Mesenchymal stem cell (in vitro differentiated cells and primary cell): ENCODE results near the gene SERPINC1. TPM values are rescaled to one million over a fixed set of nuclear protein-coding genes. Genes with fewer than 3 reads are reported as not detected.
"Not testable (repeated sequence)": the region's sequence is repeated elsewhere in the genome, so short reads cannot be mapped to it uniquely, and the experiment has no call there.

Experiments
- DNase-seq: peaks from one replicate; pipeline ENCODE4 v3.0.0-alpha.2; 2013
- H2AFZ ChIP-seq: one replicate; pipeline ENCODE4 v1.6.1; 2013; ENCODE audit warnings: low read depth, mild to moderate bottlenecking, control low read depth, inconsistent platforms, low read length, moderate library complexity
- H2AK5ac ChIP-seq: 2 replicates; pipeline ENCODE4 v1.6.1; 2013; ENCODE audit warnings: low read length, moderate library complexity, mild to moderate bottlenecking, inconsistent platforms; ENCODE audit not compliant: severe bottlenecking
- H2BK120ac ChIP-seq: one replicate; pipeline ENCODE4 v1.6.1; 2013; ENCODE audit warnings: low read depth, mild to moderate bottlenecking, inconsistent platforms, low read length, moderate library complexity
- H2BK12ac ChIP-seq, 2 experiments: one replicate each; pipeline ENCODE4 v1.6.1; 2013; ENCODE audit warnings: inconsistent platforms in 2 of 2, low read length in 2 of 2, mild to moderate bottlenecking in 2 of 2, moderate library complexity in 2 of 2, control low read depth in 1 of 2
- H2BK15ac ChIP-seq: one replicate; pipeline ENCODE4 v1.6.1; 2013; ENCODE audit warnings: mild to moderate bottlenecking, low read depth, inconsistent platforms; ENCODE audit not compliant: poor library complexity, severe bottlenecking
- H2BK5ac ChIP-seq: 2 replicates; pipeline ENCODE4 v1.6.1; 2013; ENCODE audit warnings: low read depth, mild to moderate bottlenecking, low read length, control low read depth, inconsistent platforms; ENCODE audit not compliant: poor library complexity, severe bottlenecking
- H3K14ac ChIP-seq, 2 experiments: one replicate each; pipeline ENCODE4 v1.6.1; 2013; ENCODE audit warnings: inconsistent platforms in 2 of 2, low read length in 2 of 2, control low read depth in 1 of 2, mild to moderate bottlenecking in 1 of 2, moderate library complexity in 1 of 2
- H3K18ac ChIP-seq, 2 experiments: one replicate each; pipeline ENCODE4 v1.6.1; 2013; ENCODE audit warnings: inconsistent platforms in 2 of 2, low read length in 2 of 2, control low read depth in 1 of 2, low read depth in 1 of 2, mild to moderate bottlenecking in 1 of 2
- H3K23ac ChIP-seq, 2 experiments: one replicate each; pipeline ENCODE4 v1.6.1; 2013; ENCODE audit warnings: inconsistent platforms in 2 of 2, low read length in 2 of 2, mild to moderate bottlenecking in 2 of 2, moderate library complexity in 2 of 2, control low read depth in 1 of 2
- H3K27ac ChIP-seq: 2 replicates; pipeline ENCODE4 v1.5.1; 2013; ENCODE audit warnings: mild to moderate bottlenecking, moderate library complexity, low read length, control low read depth, inconsistent platforms; ENCODE audit not compliant: poor library complexity, severe bottlenecking
- H3K27me3 ChIP-seq, 2 experiments: 2 replicates each; pipeline versions ENCODE4 v1.6.1 to v1.7.0; 2013; ENCODE audit warnings: low read length in 2 of 2, mild to moderate bottlenecking in 2 of 2, moderate library complexity in 2 of 2, control low read depth in 1 of 2, inconsistent platforms in 1 of 2; ENCODE audit not compliant: control insufficient read depth in 1 of 2, insufficient read depth in 1 of 2
- H3K36me3 ChIP-seq, 2 experiments: 2 replicates each; pipeline versions ENCODE4 v1.6.1 to v1.7.0; 2013; ENCODE audit warnings: low read length in 2 of 2, control low read depth in 1 of 2, inconsistent platforms in 1 of 2, low read depth in 1 of 2, mild to moderate bottlenecking in 1 of 2; ENCODE audit not compliant: insufficient read depth in 2 of 2, control insufficient read depth in 1 of 2
- H3K4ac ChIP-seq, 2 experiments: one replicate each; pipeline ENCODE4 v1.6.1; 2013; ENCODE audit warnings: inconsistent platforms in 2 of 2, low read length in 2 of 2, mild to moderate bottlenecking in 2 of 2, moderate library complexity in 2 of 2, control low read depth in 1 of 2, low read depth in 1 of 2
- H3K4me1 ChIP-seq: 2 replicates; pipeline ENCODE4 v1.6.1; 2013; ENCODE audit warnings: low read depth, low read length, control low read depth; ENCODE audit not compliant: control insufficient read depth, insufficient read depth
- H3K4me2 ChIP-seq: 2 replicates; pipeline ENCODE4 v1.6.1; 2013; ENCODE audit warnings: low read length, mild to moderate bottlenecking, inconsistent platforms; ENCODE audit not compliant: poor library complexity, severe bottlenecking
- H3K4me3 ChIP-seq, 2 experiments: 2 replicates each; pipeline versions ENCODE4 v1.5.1 to v1.7.0; 2013; ENCODE audit warnings: low read length in 2 of 2, mild to moderate bottlenecking in 2 of 2, control low read depth in 1 of 2, low read depth in 1 of 2; ENCODE audit not compliant: insufficient read depth in 1 of 2
- H3K79me1 ChIP-seq: replicated peaks from 2 replicates; pipeline ENCODE4 v1.6.1; 2013; ENCODE audit warnings: mild to moderate bottlenecking, control low read depth, low read length, inconsistent platforms; ENCODE audit not compliant: poor library complexity, severe bottlenecking
- H3K9ac ChIP-seq: 2 replicates; pipeline ENCODE4 v1.7.0; 2013; ENCODE audit warnings: mild to moderate bottlenecking, low read length, moderate library complexity
- H3K9me3 ChIP-seq: 2 replicates; pipeline ENCODE4 v1.7.0; 2013; ENCODE audit warnings: mild to moderate bottlenecking, low read length; ENCODE audit not compliant: control insufficient read depth
- H4K8ac ChIP-seq: one replicate; pipeline ENCODE4 v1.6.1; 2013; ENCODE audit warnings: inconsistent platforms, mild to moderate bottlenecking, low read length, moderate library complexity
- H4K91ac ChIP-seq: one replicate; pipeline ENCODE4 v1.6.1; 2013; ENCODE audit warnings: mild to moderate bottlenecking, low read length, inconsistent platforms
- WGBS: methylation state at CpG from one replicate; pipeline ENCODE4 v1.1.7; 2013; ENCODE audit warnings: mixed read lengths; 5-methylcytosine and 5-hydroxymethylcytosine counted together
- polyA plus RNA-seq, 2 experiments: library from polyadenylated mRNA; stranded (reverse); fragments of 200-250 nt; gene quantifications; one replicate each; pipeline ENCODE4 v1.2.3, GENCODE V29; 2013

The SERPINC1 gene
- 0.06 TPM for polyA plus RNA-seq (2013, experiment 1 of 2)
- not detected for polyA plus RNA-seq (2013, experiment 2 of 2)

GRCh38 chr1:173917149-173917548, at the start of gene SERPINC1:
SERPINC1 (minus strand) TSS chr1:173917327; CDS start chr1:173917259, 68 bp downstream.
- Histone ChIP-seq H3K23ac (no peak within 1 kb of the TSS), H2BK12ac (no peak within 1 kb of the TSS), H3K9me3 (no peaks in the 10 kb centered on the region), H3K36me3 (no peaks in the 10 kb centered on the region), H3K14ac (no peak within 1 kb of the TSS), H3K4ac (no peak within 1 kb of the TSS), H3K79me1 (no peaks in the 10 kb centered on the region), H4K91ac (no peak within 1 kb of the TSS), H2AK5ac (no peak within 1 kb of the TSS), H3K4me2 (no peak within 1 kb of the TSS), H3K9ac (no peak within 1 kb of the TSS), H2BK5ac (no peak within 1 kb of the TSS), H3K4me3 (no peak within 1 kb of the TSS), H2AFZ (no peak within 1 kb of the TSS), H3K4me1 (no peaks in the 10 kb centered on the region), H3K27me3 (peaks cover 4 to 5% of the 10 kb centered on the region in 2 experiments), H2BK15ac (no peak within 1 kb of the TSS), H4K8ac (no peak within 1 kb of the TSS), H3K27ac (no peak within 1 kb of the TSS), H3K18ac (no peak within 1 kb of the TSS), H2BK120ac (no peak within 1 kb of the TSS)
- DNase-seq: no peak
- WGBS: 91% methylated on average over 3 of the region's 3 CpGs

- H3K4ac ChIP-seq, H3K4me2 ChIP-seq, H2AK5ac ChIP-seq, H3K23ac ChIP-seq, H2BK15ac ChIP-seq, H4K91ac ChIP-seq, H3K4me3 ChIP-seq, H3K18ac ChIP-seq, DNase-seq, H2BK12ac ChIP-seq, H2AFZ ChIP-seq, H2BK5ac ChIP-seq, H3K4me1 ChIP-seq, H3K9me3 ChIP-seq, H3K27me3 ChIP-seq, H3K27ac ChIP-seq, H3K9ac ChIP-seq, H3K14ac ChIP-seq, H2BK120ac ChIP-seq, H4K8ac ChIP-seq: not testable (repeated sequence)
- 100% methylated on average over 5 of the region's 5 CpGs for WGBS
- peaks cover 16% of the 10 kb centered on the region for H3K79me1 ChIP-seq
- peaks cover 28 to 87% of the 10 kb centered on the region in 2 experiments for H3K36me3 ChIP-seq
Observed at GRCh38 chr1:173965896-173966295, 48.8 kb upstream of the SERPINC1 start.

DNA sequence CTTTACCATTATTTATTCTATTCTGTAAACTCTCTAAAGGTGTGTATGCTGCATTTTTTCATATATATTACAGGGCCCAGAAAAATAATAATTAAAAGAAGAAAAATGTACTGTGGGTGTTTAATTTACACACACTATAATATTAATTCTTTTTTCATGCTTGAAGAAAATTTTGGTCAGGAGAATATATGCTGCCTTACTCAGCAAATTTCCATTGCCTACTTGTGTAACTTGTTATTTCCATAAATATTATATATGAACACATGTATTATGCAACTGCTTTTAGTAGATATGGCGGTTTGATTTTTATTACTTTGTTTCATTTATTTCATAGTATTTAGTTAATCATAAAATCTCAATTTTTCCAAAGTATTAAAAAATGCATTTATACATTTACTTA, 46.4 kb upstream of the SERPINC1 start:
- Histone ChIP-seq H4K8ac (no peak overlapping the region), H3K36me3 (peaks cover 30 to 92% of the 10 kb centered on the region in 2 experiments), H3K79me1 (peaks cover 15% of the 10 kb centered on the region), H2AFZ (no peak overlapping the region), H3K4me1 (no peaks in the 10 kb centered on the region), H3K9me3 (no peaks in the 10 kb centered on the region), H2BK15ac (no peak overlapping the region), H3K14ac (no peak overlapping the region), H3K9ac (no peak overlapping the region), H3K18ac (no peak overlapping the region), H3K27me3 (no peaks in the 10 kb centered on the region), H3K4me3 (no peak overlapping the region), H3K4ac (no peak overlapping the region), H2BK12ac (no peak overlapping the region), H2BK120ac (no peak overlapping the region), H4K91ac (no peak overlapping the region), H2AK5ac (no peak overlapping the region), H3K23ac (no peak overlapping the region), H3K27ac (no peak overlapping the region), H2BK5ac (no peak overlapping the region), H3K4me2 (no peak overlapping the region)
- no peak for DNase-seq
- WGBS: no CpG with 5 or more reads among the region's 1 CpG

DNA sequence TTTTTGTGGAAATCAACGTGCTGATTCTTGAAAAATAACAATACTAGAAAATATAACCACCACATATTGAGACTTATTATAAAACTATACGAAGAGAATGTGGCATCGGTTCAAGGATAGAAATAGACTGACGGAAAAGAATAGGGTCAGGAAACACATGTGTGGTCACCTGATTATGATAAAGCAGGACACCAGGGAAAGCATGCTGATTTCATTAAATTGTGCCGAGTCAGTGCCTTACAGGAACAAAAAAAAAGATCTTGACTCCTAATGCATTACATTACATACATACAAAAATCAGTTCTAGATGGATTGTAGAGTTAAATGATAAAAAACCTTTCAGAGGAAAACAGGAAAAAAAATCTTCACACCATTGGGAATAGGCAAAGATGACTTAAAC, 43.5 kb upstream of the SERPINC1 start:
- Histone ChIP-seq H2BK5ac (no peak overlapping the region), H3K27me3 (no peaks in the 10 kb centered on the region), H3K14ac (no peak overlapping the region), H3K4me1 (no peaks in the 10 kb centered on the region), H2BK12ac (no peak overlapping the region), H2BK15ac (no peak overlapping the region), H4K91ac (no peak overlapping the region), H3K4me2 (no peak overlapping the region), H3K9me3 (no peaks in the 10 kb centered on the region), H3K18ac (no peak overlapping the region), H3K79me1 (peaks cover 13% of the 10 kb centered on the region), H2BK120ac (no peak overlapping the region), H3K36me3 (peaks cover 26 to 86% of the 10 kb centered on the region in 2 experiments), H2AFZ (no peak overlapping the region), H3K23ac (no peak overlapping the region), H2AK5ac (no peak overlapping the region), H3K27ac (no peak overlapping the region), H3K9ac (no peak overlapping the region), H3K4me3 (no peak overlapping the region), H4K8ac (no peak overlapping the region), H3K4ac (no peak overlapping the region)
- WGBS: 97% methylated on average over 3 of the region's 5 CpGs
- DNase-seq: no peak
